LNCaP clone FGC (cell line): ENCODE results near the gene POLN.

Experiments
- DNase-seq: peaks from one replicate; pipeline ENCODE4 v3.0.0-alpha.2; 2011; ENCODE audit warnings: low read depth
- H3K4me3 ChIP-seq: 2 replicates; pipeline ENCODE4 v1.5.1; 2011; ENCODE audit warnings: mild to moderate bottlenecking, low read depth, low read length, control low read depth
- TF ChIP-seq, protein P1 (sequence below): IDR thresholded peaks from 2 replicates; pipeline ENCODE4 v1.5.1; 2012; ENCODE audit warnings: mild to moderate bottlenecking; ENCODE audit not compliant: control insufficient read depth, insufficient read depth; ENCODE audit errors: extremely low read depth

The POLN gene

DNA sequence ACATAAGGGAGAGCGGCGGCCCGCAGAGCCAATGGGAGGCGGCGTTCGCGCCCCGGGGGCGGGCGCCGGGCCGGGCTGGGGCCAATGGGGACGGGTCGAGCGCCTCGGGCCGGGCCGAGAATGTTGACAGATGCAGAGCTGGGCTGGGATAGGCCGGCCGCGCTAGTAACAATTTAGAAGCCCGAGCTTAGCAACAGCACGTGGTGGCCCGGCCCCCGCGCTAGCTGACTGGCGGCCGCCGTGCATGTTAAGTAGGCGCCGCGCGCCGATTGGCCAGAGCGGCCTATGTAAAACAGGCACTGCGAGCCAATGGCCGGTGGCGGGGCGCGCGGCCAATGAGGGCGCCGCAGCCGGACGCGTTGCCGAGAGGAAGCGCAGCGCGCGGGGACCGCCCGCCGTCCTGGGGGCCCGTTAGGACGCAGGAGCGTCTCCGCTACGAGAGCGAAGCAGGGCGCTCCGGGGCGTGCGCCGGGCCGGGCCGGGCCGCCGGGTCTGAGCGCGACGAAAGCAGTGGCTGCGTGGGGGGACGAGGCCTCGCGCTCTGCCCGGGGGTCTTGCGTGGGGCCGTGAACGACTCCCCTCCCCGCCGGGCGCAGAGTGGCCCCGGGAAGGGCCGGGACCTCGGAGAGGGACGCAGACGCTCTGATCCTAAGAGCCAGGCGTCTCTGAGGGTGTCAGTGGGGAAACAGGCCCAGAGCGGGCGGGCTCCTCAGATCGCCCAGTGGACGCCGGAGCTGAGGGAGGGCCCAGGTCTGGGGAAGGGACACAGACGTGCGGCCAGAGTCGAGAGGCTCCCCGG is 20.4 kb upstream of the POLN start:
- H3K4me3 ChIP-seq, result peak overlapping the region; percentile 93
- TF ChIP-seq, protein P1, sequence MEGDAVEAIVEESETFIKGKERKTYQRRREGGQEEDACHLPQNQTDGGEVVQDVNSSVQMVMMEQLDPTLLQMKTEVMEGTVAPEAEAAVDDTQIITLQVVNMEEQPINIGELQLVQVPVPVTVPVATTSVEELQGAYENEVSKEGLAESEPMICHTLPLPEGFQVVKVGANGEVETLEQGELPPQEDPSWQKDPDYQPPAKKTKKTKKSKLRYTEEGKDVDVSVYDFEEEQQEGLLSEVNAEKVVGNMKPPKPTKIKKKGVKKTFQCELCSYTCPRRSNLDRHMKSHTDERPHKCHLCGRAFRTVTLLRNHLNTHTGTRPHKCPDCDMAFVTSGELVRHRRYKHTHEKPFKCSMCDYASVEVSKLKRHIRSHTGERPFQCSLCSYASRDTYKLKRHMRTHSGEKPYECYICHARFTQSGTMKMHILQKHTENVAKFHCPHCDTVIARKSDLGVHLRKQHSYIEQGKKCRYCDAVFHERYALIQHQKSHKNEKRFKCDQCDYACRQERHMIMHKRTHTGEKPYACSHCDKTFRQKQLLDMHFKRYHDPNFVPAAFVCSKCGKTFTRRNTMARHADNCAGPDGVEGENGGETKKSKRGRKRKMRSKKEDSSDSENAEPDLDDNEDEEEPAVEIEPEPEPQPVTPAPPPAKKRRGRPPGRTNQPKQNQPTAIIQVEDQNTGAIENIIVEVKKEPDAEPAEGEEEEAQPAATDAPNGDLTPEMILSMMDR, result no peak
- peak; percentile 99 for DNase-seq

DNA sequence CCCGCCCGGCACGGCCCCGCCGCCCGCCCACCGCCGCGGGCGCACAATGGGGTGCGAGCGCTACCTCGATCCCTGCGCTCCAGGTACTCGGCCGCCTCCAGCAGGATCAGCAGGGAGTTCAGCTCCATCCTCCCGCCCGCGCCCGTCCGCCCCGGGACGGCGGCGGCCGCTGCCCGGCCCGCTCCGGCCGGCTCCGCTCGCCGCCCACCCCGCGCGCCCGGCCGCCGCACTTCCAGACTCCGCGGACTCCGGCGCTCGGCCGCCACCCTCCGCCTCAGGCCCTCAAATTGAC is 19.9 kb upstream of the POLN start, which contains the start of gene MXD4:
Gene MXD4 (minus strand): TSS at position 257 of the 292 bp plus-strand sequence. CDS start 129 bp downstream, at position 128.
- no peak for DNase-seq
- TF ChIP-seq, protein P1, result no peak
- H3K4me3 ChIP-seq, result peak within 1 kb of the TSS; percentile 93

DNA sequence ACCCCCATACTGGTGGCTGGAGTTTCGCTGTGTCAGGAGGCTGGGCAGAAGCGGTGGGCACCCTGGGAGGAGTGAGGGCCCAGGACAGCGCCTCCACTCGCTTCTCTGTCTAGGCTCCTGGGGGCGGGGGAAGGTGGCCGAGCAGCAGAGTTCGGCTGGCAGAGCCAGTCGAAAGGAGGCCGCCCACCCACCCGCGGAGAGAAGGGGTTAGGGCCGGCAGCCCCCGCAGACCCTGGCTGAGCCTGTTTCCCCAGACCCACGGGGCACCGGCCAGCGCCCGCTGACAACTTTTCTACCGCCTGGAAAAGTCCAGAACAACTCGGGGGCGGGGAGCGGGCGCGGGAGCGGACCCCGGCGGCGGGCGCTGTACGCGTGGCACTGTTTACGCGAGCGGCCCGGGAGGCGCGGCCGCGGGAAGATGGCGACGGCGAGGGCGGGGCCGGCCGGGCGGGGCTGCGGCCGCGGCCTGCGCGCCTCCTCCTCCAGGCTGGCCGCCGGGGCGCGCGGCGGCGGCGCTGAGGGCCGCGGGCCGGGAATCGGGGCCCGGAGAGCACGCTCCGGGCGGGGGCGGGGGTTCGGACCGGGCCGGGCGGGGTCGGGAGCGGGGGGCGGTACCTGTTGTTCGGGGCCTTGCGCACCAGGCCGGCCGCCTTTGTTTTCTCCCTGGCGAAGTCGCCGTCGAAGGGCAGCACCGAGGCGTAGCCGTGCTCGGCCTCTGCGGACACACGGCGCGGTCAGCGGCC is 19.4 kb upstream of the POLN start:
- no peak for DNase-seq
- H3K4me3 ChIP-seq, result peak overlapping the region; percentile 93
- TF ChIP-seq, protein P1, result no peak

DNA sequence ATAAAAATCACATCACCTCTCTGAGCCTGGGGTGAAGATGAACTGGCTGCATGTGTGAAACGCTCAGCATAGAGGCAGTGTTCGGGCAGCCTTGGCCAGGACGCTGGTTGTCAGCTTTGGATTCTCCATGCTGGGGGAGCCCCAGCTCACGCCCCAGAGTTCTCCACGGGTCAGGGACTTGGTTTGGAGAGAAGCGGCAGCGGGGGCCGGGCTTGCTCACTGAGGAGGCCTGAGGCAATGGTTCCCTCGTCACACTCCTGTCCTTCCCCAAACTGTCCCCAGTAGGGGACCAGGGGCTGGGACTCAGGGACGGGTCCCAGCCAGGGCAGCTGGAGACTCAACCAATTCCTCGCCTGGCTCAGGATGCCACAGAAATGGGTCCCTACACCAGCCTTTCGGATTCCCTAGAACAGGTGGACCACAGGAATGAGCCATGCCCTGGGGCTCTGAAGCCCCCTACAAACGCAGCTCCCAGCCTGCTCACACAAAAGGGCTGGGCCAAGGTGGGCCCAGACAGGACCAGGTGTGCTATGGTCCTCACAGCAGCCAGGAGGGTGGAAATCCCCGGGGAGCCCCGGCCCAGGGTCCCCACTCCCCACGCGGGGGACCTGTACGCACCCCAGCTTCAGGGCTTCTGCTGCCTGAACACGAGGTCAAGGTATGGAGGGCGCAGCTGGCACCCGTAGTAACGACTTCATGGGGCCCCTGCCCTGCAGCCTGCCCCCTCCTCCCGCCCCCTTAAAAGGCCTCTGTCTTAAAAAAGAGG is 18.6 kb upstream of the POLN start:
- DNase-seq, result no peak
- peak overlapping the region; percentile 93 for H3K4me3 ChIP-seq
- TF ChIP-seq, protein P1, result no peak

DNA sequence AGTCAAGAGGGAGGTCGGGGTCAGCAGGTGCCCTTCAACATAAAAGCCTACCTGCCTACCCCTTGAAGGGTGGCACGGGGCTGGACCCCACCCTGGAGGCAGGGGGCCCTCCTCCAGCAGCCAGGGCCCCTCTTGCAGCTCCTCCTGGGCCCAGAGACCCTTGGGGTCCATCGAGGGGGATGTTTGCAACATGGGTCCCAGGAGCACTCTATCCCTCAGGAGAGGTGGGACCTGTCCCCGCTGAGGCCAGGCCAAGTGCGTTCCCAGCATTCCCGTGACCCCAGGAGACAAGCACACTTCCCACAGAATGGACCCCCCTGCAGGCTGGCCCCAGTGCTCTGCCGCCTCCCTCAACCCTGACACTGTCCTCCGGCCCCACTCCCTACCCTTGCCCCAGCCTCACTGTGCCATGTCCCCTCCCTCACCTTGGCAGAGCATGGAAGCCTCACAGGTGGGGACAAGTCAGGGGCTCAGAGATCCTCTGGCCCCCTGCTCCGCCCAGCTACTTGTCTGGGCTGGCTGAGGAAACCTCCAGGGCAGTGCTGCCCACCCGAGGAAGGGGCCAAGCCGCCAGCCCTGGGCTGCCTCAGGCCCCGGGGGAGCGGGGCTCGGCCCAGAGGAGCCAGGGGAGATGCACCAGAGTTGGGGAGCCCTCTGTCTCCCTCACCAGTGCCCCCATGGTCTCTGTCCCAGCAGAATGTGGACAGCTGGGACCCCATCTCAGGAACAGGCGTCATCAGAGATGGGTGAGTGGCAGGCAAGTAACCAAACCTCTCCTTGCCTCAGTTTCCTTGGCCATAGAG is 17.8 kb upstream of the POLN start:
- TF ChIP-seq, protein P1, result no peak
- DNase-seq, result no peak
- peak overlapping the region; percentile 4; the same call in 1 of the 2 replicates for H3K4me3 ChIP-seq

DNA sequence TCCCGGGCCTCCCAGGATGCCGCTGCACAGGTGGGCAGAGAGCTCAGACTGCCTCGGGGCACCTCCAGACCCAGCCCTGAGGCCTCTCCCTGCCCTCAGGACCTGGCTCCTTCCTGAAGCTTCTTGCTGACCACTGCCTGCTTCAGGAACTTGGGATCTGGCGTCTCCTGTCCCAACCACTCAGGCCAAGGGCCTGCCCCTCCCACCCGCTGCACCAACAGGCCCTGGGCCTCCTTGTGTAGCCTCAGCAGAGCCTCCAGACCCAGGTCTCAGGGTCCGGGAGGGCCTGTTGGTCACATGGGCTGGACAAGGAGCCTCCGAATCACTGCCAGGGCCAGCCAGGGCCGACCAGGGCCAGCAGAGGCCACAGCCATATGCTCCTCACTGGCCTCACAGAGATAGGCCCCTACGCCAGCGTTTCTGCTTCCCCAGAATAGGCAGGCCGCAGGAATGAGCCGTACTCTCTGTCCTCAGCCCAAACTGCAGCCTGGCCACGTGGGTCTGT is 17.2 kb upstream of the POLN start:
- TF ChIP-seq, protein P1, result no peak
- no peak for DNase-seq
- H3K4me3 ChIP-seq, result no peak overlapping the region
